ENCODE results near the gene TPGS1.

TPGS1 gene

GRCh38 chr19:496112-496665 lies 11.1 kb upstream of the TPGS1 start, which contains the start of gene MADCAM1:
Gene MADCAM1, plus strand, starts transcription at chr19:496486. Its CDS starts 14 bp downstream, at chr19:496500.
- DNase-seq: no peak

GRCh38 chr19:496986-497385 lies 10.3 kb upstream of the TPGS1 start:
- DNase-seq: no peak

- no peak for DNase-seq
These were observed 9.8 kb upstream of the TPGS1 start for GRCh38 chr19:497491-497868.

GRCh38 chr19:497869-498510 lies 9.3 kb upstream of the TPGS1 start:
- DNase-seq: no peak

- DNase-seq: no peak
These were observed 8.8 kb upstream of the TPGS1 start for GRCh38 chr19:498511-498891.

GRCh38 chr19:498977-499623 lies 8.2 kb upstream of the TPGS1 start:
- DNase-seq: no peak

GRCh38 chr19:501646-502045 lies 5.7 kb upstream of the TPGS1 start:
- DNase-seq: no peak

GRCh38 chr19:504616-505015 lies 2.7 kb upstream of the TPGS1 start:
- no peak for DNase-seq

- DNase-seq: peak; percentile 98
These were observed 652 bp upstream of the TPGS1 start for GRCh38 chr19:506404-507285.

GRCh38 chr19:508204-509150 lies 1.2 kb downstream of the TPGS1 start:
- DNase-seq: no peak

- DNase-seq: peak; percentile 96
These were observed 3.4 kb downstream of the TPGS1 start for GRCh38 chr19:510606-511100.

- peak; percentile 81 for DNase-seq
These were observed 4.0 kb downstream of the TPGS1 start for GRCh38 chr19:511101-511851.

- DNase-seq: no peak
These were observed 5.5 kb downstream of the TPGS1 start for GRCh38 chr19:512547-513365.

- no peak for DNase-seq
These were observed 6.3 kb downstream of the TPGS1 start for GRCh38 chr19:513368-514165.

GRCh38 chr19:514166-514663 lies 6.9 kb downstream of the TPGS1 start:
- DNase-seq: no peak

- no peak for DNase-seq
These were observed 10.7 kb downstream of the TPGS1 start for GRCh38 chr19:517721-518597.

- DNase-seq: peak; percentile 19
These were observed 11.4 kb downstream of the TPGS1 start for GRCh38 chr19:518598-519231.

- DNase-seq: no peak
These were observed 12.2 kb downstream of the TPGS1 start for GRCh38 chr19:519449-519865.
